Small intestine (tissue), 7 donors: ENCODE measurements around the gene APLNR. TPM values are rescaled to one million over a fixed set of nuclear protein-coding genes. Genes with fewer than 3 reads are reported as not detected.

Source experiments
- DNase-seq, 2 donors: peaks; one replicate each; pipeline versions ENCODE4 v3.0.0 to v3.0.0-alpha.2; 2013
- FAIRE-seq: peaks from 2 replicates; lab custom pipeline; 2012; peaks lifted over from hg19 to GRCh38; lab: Jason Lieb, UNC
- H3K27ac ChIP-seq, 3 donors: one replicate each; pipeline ENCODE4 v1.5.1; 2013; ENCODE audit warnings: low read length in 2 of 3, mild to moderate bottlenecking in 2 of 3, control low read depth in 1 of 3, inconsistent platforms in 1 of 3, low read depth in 1 of 3, moderate library complexity in 1 of 3
- H3K27me3 ChIP-seq, 3 donors: one replicate each; pipeline ENCODE4 v1.6.1; 2013; ENCODE audit warnings: low read length in 3 of 3, inconsistent platforms in 1 of 3; ENCODE audit not compliant: control insufficient read depth in 3 of 3, insufficient read depth in 3 of 3
- H3K36me3 ChIP-seq, 3 donors: one replicate each; pipeline ENCODE4 v1.6.1; 2013; ENCODE audit warnings: low read length in 3 of 3, inconsistent platforms in 1 of 3, low read depth in 1 of 3, mild to moderate bottlenecking in 1 of 3, moderate library complexity in 1 of 3; ENCODE audit not compliant: control insufficient read depth in 3 of 3, insufficient read depth in 2 of 3
- H3K4me1 ChIP-seq, 3 donors: one replicate each; pipeline ENCODE4 v1.6.1; 2013; ENCODE audit warnings: low read length in 2 of 3, inconsistent platforms in 1 of 3, low read depth in 1 of 3, mild to moderate bottlenecking in 1 of 3, moderate library complexity in 1 of 3; ENCODE audit not compliant: control insufficient read depth in 3 of 3, insufficient read depth in 2 of 3
- H3K4me3 ChIP-seq, 3 donors: one replicate each; pipeline ENCODE4 v1.5.1; 2013; ENCODE audit warnings: low read length in 3 of 3, control low read depth in 1 of 3, inconsistent platforms in 1 of 3, low read depth in 1 of 3, mild to moderate bottlenecking in 1 of 3, moderate library complexity in 1 of 3
- H3K9me3 ChIP-seq, 2 donors: one replicate each; pipeline ENCODE4 v1.6.1; 2013; ENCODE audit warnings: low read depth in 1 of 2, low read length in 1 of 2; ENCODE audit not compliant: control insufficient read depth in 2 of 2, insufficient read depth in 1 of 2
- WGBS, 3 donors: extraction: QIAGEN DNeasy Blood & Tissue Kit; methylation state at CpG; one replicate each; pipeline ENCODE4 v1.1.7; 2013; 5-methylcytosine and 5-hydroxymethylcytosine counted together
- polyA plus RNA-seq, 4 donors: library from polyadenylated mRNA; stranded (reverse) in 3 of 4; unstranded in 1 of 4; fragments of 200-250 nt in 3 of 4; fragments of 120-200 nt in 1 of 4; gene quantifications; one replicate each; pipeline versions ENCODE4 v1.2.1 to v1.2.3, GENCODE V29; 2013
- donor health status: healthy with polysubstance abuse.
- donor health status: control.
- donor health status: control.
- donor health status: Bipolar disorder and iron deficiency.
- donor health status: healthy.

APLNR gene
- polyA plus RNA-seq, 4 donors: 0.27 to 25.4 (median 3.4) TPM; not detected in 1

DNA sequence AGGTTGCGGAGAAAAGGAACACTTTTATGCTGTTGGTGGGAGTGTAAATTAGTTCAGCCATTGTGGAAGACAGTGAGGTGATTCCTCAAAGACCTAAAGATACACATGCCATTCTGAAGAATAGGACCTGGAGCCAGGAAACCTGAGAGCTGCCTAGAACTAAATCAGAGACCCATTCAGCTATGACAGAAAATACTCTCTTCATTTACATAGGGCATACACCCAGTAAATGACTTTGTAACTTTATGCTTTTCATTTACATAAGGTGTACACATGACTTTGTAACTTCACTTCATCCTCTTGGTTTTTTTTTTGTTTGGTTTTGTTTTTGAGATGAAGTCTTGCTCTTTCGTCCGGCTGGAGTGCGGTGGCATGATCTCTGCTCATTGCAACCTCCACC is 25.1 kb upstream of the APLNR start:
- peaks cover 0 to 14% of the 10 kb centered on the region in 2 donors for H3K9me3 ChIP-seq
- H3K27me3 ChIP-seq: no peaks in the 10 kb centered on the region
- no peaks in the 10 kb centered on the region for H3K36me3 ChIP-seq
- no peaks in the 10 kb centered on the region for H3K4me1 ChIP-seq
- no peak overlapping the region for H3K4me3 ChIP-seq
- H3K27ac ChIP-seq: no peak overlapping the region
- WGBS, 3 donors: 69 to 70% (median 69%) methylated on average over 4 of the region's 4 CpGs
- DNase-seq: no peak
- no peak for FAIRE-seq

GRCh38 chr11:57260937-57261783 is 24.1 kb upstream of the APLNR start:
- no peak for DNase-seq
- H3K4me1 ChIP-seq: no peaks in the 10 kb centered on the region
- H3K27me3 ChIP-seq: no peaks in the 10 kb centered on the region
- no peak overlapping the region for H3K4me3 ChIP-seq
- WGBS, 3 donors: 56 to 67% (median 58%) methylated on average over 5 of the region's 5 CpGs
- H3K27ac ChIP-seq: no peak overlapping the region
- H3K36me3 ChIP-seq: no peaks in the 10 kb centered on the region
- H3K9me3 ChIP-seq: peaks cover 0 to 10% of the 10 kb centered on the region in 2 donors
- no peak for FAIRE-seq

GRCh38 chr11:57256119-57256518 is 19.1 kb upstream of the APLNR start:
- H3K4me1 ChIP-seq: no peaks in the 10 kb centered on the region
- no peak overlapping the region for H3K4me3 ChIP-seq
- H3K27ac ChIP-seq: no peak overlapping the region
- no peak for FAIRE-seq
- no peak for DNase-seq
- no peaks in the 10 kb centered on the region for H3K27me3 ChIP-seq
- peaks cover 0 to 5% of the 10 kb centered on the region in 2 donors for H3K9me3 ChIP-seq
- no peaks in the 10 kb centered on the region for H3K36me3 ChIP-seq

DNA sequence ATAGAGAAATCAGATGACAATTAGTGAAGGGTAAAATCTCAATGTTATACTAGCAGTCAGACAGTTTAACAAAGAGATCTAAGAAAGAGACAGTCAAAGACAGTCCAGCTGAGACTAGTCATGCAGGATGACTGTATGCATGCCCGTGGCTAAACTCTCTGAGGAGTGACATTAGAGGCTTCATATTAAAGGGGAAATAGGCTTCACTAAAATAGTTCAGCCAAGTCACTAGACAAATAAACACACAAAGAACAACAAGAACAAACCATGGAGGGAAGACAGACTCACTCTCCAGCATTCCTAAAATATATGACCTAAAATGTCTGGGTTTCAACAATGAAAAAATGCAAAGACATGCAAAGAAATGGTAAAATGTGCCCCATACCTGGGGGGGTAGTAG is 18.6 kb upstream of the APLNR start:
- Histone ChIP-seq H3K36me3 (no peaks in the 10 kb centered on the region), H3K27me3 (no peaks in the 10 kb centered on the region), H3K4me1 (no peaks in the 10 kb centered on the region), H3K4me3 (no peak overlapping the region), H3K27ac (no peak overlapping the region), H3K9me3 (peaks cover 0 to 5% of the 10 kb centered on the region in 2 donors)
- DNase-seq (no peak), FAIRE-seq (no peak)
- WGBS, 3 donors: 27 to 52% (median 39%) methylated on average over 1 of the region's 1 CpG

GRCh38 chr11:57254631-57255030 is 17.6 kb upstream of the APLNR start:
- DNase-seq (no peak), FAIRE-seq (no peak)
- H3K36me3 ChIP-seq: no peaks in the 10 kb centered on the region
- H3K27ac ChIP-seq: no peak overlapping the region
- peaks cover 0 to 5% of the 10 kb centered on the region in 2 donors for H3K9me3 ChIP-seq
- H3K27me3 ChIP-seq: no peaks in the 10 kb centered on the region
- no peak overlapping the region for H3K4me3 ChIP-seq
- H3K4me1 ChIP-seq: no peaks in the 10 kb centered on the region

DNA sequence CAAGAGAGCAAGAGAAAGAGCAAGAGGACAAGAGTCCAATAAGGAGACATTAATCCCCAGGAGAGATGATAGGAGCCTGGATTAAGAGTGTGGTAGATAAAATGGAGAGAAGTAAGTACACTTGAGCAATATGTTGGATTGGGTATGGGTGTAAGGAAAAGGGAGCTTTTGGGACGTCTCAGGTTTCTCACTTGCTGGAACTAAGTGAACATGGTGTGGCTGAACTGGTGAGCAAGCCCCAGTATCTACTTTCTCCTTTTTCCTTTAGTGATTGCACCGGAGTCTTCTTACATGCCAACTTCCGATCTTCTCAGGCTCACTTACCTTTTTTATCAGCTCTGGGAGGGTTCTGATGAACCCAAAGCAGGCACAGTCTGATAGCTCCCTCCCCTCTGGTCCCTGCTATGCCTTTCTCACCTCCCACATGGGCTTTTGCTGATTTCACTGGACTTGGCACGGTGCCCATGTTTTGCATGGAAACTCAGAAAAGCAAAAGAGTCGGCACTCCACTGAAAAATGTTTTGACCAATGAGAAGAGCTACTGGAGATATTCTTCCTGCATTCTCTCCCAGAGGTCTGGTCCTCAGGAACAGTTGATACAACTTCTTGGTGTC is 14.5 kb upstream of the APLNR start:
- Histone ChIP-seq H3K36me3 (no peaks in the 10 kb centered on the region), H3K4me3 (no peak overlapping the region), H3K27ac (no peak overlapping the region), H3K9me3 (no peaks in the 10 kb centered on the region), H3K4me1 (no peaks in the 10 kb centered on the region), H3K27me3 (no peaks in the 10 kb centered on the region)
- WGBS, 3 donors: 30 to 47% (median 42%) methylated on average over 5 of the region's 5 CpGs
- DNase-seq: peak in 1 of 2 donors; percentile 26
- FAIRE-seq: no peak

DNA sequence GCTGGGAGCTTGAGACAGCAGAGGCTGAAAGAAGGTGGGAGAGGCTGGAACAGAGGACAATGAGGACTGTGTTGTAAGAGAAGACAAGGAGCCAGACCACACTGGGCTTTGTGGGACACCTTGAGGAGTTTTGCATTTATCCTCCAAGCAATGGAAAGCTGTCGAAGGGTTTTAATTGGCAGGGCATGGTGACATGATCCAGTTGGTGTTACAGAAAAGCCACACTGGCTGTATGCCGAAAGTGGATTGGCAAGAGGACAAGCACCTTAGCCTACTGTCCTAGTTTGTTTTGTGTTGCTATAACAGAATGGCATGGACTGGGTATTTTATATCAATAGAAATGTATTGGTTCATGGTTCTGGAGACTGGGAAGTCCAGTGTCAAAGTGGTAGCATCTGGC is 14.0 kb upstream of the APLNR start:
- H3K27me3 ChIP-seq: no peaks in the 10 kb centered on the region
- no peak overlapping the region for H3K4me3 ChIP-seq
- WGBS, 3 donors: 80 to 90% (median 89%) methylated on average over 2 of the region's 2 CpGs
- H3K9me3 ChIP-seq: no peaks in the 10 kb centered on the region
- FAIRE-seq (no peak), DNase-seq (no peak)
- H3K4me1 ChIP-seq: no peaks in the 10 kb centered on the region
- no peaks in the 10 kb centered on the region for H3K36me3 ChIP-seq
- H3K27ac ChIP-seq: no peak overlapping the region

- H3K27ac ChIP-seq: no peak overlapping the region
These were observed 12.6 kb upstream of the APLNR start for GRCh38 chr11:57249384-57250319.

More at GRCh38 chr11:57249384-57250319, 12.6 kb upstream of the APLNR start:
- Histone ChIP-seq H3K36me3 (no peaks in the 10 kb centered on the region), H3K9me3 (peaks cover 0 to 2% of the 10 kb centered on the region in 2 donors), H3K4me3 (no peak overlapping the region), H3K4me1 (no peaks in the 10 kb centered on the region), H3K27me3 (no peaks in the 10 kb centered on the region)
- 30 to 39% (median 39%) methylated on average over 10 of the region's 10 CpGs for WGBS, 3 donors
- FAIRE-seq (no peak), DNase-seq (peak; percentile 55 to 67)
